GM18499 (cell line): ENCODE results near the gene CLPTM1L.
"Not testable (repeated sequence)": the region's sequence is repeated elsewhere in the genome, so short reads cannot be mapped to it uniquely, and the experiment has no call there.

Experiments
- ATAC-seq: cut with Tn5 transposase; IDR thresholded peaks from one replicate; pipeline ENCODE4 v1.9.1; 2021; ENCODE audit warnings: moderate number of reproducible peaks; ENCODE audit not compliant: insufficient read depth, unreplicated experiment

Gene CLPTM1L

GRCh38 chr5:1362242-1363015 lies 17.5 kb upstream of the CLPTM1L start:
- no peak for ATAC-seq

GRCh38 chr5:1360861-1361260 lies 16.0 kb upstream of the CLPTM1L start:
- ATAC-seq = no peak

DNA sequence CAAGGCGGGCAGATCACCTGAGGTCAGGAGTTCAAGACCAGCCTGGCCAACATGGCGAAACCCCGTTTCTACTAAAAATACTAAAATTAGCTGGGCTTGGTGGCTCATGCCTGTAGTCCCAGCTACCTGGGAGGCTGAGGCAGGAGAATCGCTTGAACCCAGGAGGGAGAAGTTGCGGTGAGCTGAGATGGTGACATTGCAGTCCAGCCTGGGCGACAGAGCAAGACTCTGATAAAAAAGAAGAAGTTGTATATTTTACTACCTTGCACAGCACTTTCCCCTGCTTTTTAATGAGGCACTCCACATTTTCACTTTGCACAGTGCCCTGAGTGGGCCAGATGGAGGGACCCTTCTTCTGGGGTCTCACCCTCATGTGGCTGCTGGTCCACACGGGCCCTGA lies 15.5 kb upstream of the CLPTM1L start:
- ATAC-seq = not testable (repeated sequence)

- no peak for ATAC-seq
Observed at GRCh38 chr5:1359713-1360112, 14.8 kb upstream of the CLPTM1L start.

DNA sequence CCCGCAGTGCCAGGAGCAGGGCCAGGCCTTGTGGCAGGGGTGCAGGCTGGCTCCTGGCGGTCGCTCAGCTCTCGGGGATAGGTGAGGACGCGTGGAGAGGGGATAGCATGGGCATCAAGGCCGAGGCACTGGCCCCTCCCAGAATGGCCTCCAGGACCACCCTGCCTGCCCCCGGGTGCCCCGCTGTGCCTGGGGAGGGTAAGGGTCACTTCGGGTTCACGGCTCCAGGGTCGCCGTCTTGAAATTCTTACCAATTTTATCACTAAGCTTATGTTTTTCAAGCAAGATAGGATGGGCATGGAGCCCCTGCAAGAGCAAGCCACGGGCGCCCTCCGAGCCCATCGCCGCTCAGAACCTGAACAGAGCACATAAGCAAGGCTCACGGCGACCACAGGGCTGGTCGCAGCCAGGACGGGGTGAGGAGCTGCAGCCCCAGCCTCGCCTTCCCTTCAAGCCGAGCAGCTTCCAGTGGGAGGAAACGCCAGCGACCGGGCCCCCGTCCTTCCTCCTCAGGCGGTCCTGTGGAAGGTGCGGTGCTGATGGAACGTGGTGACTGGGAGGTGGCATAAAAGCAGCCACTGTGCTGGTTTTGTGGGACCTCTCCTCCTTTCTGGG lies 14.2 kb upstream of the CLPTM1L start:
- no peak for ATAC-seq

DNA sequence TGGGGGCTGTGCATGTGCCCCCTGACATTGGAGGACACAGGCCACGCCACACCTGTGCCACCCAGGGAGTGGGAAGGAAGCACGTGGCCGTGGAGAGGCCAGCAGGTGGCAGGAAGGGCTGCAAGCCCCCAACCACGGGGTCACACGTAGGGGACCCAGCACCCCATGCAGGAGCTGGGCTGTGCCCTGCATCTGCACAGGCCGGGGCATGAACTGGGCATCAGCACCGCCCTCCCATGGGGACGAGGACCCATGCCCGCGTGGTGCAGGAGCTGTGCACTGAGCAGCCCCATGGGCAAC lies 13.8 kb upstream of the CLPTM1L start:
- no peak for ATAC-seq

DNA sequence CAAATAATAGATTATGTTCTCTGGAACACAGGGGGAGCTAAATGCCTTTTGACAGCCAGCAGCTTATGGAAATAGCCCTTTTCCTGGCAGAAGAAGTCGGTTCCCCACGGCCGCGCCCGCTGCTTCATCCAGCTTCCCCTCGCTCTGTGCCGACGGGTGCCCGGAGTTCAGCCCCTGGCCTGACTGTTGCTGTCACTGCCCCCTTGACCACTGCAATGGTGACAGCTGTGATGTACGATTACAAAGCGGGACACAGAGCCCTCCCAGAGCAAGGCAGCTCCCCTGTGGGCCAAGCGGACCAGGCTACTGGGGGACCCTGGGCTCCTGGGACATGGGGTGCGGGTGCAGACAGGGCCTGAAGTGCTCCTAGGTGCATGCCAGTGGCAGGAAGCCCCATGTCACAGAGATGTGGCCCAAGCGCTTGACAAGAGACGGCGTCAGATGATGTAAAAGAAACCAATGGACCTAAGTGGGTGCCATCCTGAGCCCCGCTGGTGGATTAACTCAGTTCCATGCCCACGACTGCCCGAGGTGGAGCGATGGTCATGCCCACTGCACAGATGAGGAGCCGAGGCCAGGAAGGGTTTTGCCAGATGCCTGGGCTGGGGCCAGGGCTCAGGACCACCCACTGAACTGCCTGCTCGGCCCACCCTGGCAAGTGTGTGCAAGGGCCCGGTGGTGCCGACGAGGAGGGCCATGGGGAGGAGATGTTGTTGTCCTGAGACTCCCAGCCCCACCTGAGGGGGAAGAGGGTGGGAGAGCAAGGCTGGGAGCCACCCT lies 13.2 kb upstream of the CLPTM1L start:
- no peak for ATAC-seq

DNA sequence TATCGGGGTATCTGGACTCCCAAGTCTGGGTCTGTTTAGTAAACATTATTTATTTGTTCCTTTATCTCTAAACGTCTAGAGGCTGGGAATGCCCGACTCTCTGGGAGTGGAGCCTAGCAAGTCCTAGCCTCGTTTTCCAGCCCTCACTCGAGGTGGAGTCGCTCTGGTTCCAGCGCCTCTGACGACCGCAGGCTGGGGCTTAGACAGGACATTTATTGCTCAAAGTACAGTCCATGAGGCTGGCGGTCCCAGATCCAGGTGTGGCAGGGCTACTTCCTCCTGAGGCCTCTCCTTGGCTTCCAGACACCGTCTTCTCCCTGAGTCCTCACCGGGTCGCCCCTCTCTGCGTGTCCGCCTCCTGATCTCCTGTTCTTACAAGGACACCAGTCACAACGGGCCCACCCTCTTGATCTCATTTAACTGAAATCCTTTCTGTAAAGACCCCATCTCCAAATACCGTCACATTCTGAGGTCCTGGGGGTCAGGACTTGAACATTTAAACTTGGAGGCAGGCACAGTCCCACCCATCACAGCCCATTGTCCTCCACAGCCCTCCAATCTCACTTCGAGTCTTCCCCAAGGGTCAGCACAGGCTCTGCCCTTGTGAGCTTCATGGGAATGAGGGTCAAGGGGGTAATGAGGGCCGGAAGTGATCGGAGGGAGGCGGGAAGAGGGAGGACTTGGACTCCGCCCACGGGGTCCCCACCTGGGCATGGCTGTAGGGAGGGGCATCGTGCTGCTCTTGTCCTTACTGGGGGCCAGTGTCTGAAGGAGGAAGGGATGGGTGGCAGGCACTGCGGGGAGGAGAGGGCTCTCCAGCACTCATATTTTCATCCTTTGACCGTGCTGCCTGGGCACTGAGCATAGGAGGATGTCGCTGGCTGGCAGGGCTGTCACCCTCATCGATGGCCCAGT lies 12.2 kb upstream of the CLPTM1L start:
- ATAC-seq = no peak

- ATAC-seq = no peak
Observed at GRCh38 chr5:1354576-1354975, 9.7 kb upstream of the CLPTM1L start.

GRCh38 chr5:1352231-1353219 lies 7.6 kb upstream of the CLPTM1L start:
- ATAC-seq = no peak

DNA sequence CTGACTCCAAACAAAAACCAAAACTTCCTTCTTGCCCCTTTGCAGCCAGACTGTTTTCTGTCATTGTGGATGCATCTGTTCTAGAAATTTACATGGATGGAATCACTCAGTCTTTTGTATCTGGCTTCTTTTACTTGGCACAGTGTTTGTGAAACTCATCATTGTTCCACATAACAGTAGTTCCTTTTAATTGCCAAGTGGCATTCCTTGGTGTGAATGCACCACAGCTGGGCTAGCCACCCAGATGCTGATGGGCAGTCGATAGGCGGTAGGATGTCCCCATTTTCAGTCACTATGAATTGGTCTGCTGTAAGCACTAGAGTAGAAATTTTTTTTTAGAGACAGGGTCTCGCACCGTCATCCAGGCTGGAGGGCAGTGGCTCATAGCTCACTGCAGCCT lies 6.3 kb upstream of the CLPTM1L start:
- ATAC-seq = no peak

GRCh38 chr5:1349246-1349645 lies 4.3 kb upstream of the CLPTM1L start:
- no peak for ATAC-seq

DNA sequence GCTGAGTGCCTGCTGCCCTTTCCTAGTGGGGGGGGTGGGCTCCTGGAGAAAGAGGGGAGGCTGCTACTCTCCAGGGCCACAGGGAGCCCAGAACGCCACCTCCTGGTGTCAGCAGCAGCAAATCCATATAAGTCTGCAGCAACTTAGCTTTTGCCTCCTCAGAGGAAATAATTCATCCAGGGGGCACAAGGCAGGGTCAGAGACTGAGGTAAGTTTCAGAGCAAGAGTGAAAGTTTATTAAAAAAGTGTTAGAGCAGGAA lies 4.0 kb upstream of the CLPTM1L start:
- no peak for ATAC-seq

DNA sequence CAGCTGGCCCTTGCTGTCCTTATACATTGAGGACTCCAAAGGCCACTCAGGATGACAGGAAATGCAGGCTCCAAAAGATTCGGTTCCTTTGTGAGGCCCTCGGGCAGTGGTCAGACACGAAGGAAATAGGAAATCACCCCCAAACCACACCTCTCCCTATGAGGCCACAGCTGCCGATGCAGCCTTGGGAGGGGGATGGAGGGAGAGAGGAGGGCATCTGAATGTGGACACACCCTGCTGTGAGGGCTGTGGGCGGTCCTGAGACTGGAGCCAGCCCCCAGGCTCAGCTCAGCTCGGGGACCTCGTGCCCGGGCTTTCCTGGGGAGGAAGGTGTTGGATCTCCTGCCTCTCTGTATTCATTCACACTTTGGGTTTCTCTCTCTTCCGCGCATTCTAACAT lies 2.7 kb upstream of the CLPTM1L start:
- no peak for ATAC-seq

GRCh38 chr5:1346627-1347440 lies 1.9 kb upstream of the CLPTM1L start:
- ATAC-seq = no peak

GRCh38 chr5:1345876-1346626 lies 1.2 kb upstream of the CLPTM1L start:
- ATAC-seq = no peak

- ATAC-seq = no peak
Observed at GRCh38 chr5:1343931-1344901, 683 bp downstream of the CLPTM1L start.
